WERI-Rb-1 (cell line): Measurements from ENCODE around the gene NAV2.

Experiments
- DNase-seq: peaks from one replicate; pipeline ENCODE4 v3.0.0-alpha.2; 2020
- H3K27ac ChIP-seq: fragments of 250-450 bp; sonication (Bioruptor Pico); 2 replicates; pipeline ENCODE4 v1.5.1; 2020; ENCODE audit warnings: mild to moderate bottlenecking, moderate library complexity
- H3K27me3 ChIP-seq: fragments of 250-450 bp; sonication (Bioruptor Pico); 2 replicates; pipeline ENCODE4 v1.5.1; 2021; ENCODE audit warnings: mild to moderate bottlenecking, low read depth, moderate library complexity; ENCODE audit not compliant: insufficient read depth, severe bottlenecking
- H3K36me3 ChIP-seq: fragments of 250-450 bp; sonication (Bioruptor Pico); 2 replicates; pipeline ENCODE4 v1.5.1; 2020; ENCODE audit warnings: mild to moderate bottlenecking, moderate library complexity
- H3K4me3 ChIP-seq: 2 replicates; pipeline ENCODE4 v1.5.1; 2011; ENCODE audit warnings: low read depth, mild to moderate bottlenecking, control low read depth, low read length
- H3K9me3 ChIP-seq: fragments of 250-450 bp; sonication (Bioruptor Pico); 2 replicates; pipeline ENCODE4 v1.5.1; 2021; ENCODE audit warnings: mild to moderate bottlenecking, moderate library complexity; ENCODE audit not compliant: severe bottlenecking
- TF ChIP-seq, protein P1 (sequence below): IDR thresholded peaks from 2 replicates; pipeline ENCODE4 v1.5.1; 2011; ENCODE audit warnings: low read depth, mild to moderate bottlenecking, control low read depth, inconsistent platforms, low read length

NAV2 gene, protein sequence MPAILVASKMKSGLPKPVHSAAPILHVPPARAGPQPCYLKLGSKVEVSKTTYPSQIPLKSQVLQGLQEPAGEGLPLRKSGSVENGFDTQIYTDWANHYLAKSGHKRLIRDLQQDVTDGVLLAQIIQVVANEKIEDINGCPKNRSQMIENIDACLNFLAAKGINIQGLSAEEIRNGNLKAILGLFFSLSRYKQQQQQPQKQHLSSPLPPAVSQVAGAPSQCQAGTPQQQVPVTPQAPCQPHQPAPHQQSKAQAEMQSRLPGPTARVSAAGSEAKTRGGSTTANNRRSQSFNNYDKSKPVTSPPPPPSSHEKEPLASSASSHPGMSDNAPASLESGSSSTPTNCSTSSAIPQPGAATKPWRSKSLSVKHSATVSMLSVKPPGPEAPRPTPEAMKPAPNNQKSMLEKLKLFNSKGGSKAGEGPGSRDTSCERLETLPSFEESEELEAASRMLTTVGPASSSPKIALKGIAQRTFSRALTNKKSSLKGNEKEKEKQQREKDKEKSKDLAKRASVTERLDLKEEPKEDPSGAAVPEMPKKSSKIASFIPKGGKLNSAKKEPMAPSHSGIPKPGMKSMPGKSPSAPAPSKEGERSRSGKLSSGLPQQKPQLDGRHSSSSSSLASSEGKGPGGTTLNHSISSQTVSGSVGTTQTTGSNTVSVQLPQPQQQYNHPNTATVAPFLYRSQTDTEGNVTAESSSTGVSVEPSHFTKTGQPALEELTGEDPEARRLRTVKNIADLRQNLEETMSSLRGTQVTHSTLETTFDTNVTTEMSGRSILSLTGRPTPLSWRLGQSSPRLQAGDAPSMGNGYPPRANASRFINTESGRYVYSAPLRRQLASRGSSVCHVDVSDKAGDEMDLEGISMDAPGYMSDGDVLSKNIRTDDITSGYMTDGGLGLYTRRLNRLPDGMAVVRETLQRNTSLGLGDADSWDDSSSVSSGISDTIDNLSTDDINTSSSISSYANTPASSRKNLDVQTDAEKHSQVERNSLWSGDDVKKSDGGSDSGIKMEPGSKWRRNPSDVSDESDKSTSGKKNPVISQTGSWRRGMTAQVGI (N-terminal part only)

DNA sequence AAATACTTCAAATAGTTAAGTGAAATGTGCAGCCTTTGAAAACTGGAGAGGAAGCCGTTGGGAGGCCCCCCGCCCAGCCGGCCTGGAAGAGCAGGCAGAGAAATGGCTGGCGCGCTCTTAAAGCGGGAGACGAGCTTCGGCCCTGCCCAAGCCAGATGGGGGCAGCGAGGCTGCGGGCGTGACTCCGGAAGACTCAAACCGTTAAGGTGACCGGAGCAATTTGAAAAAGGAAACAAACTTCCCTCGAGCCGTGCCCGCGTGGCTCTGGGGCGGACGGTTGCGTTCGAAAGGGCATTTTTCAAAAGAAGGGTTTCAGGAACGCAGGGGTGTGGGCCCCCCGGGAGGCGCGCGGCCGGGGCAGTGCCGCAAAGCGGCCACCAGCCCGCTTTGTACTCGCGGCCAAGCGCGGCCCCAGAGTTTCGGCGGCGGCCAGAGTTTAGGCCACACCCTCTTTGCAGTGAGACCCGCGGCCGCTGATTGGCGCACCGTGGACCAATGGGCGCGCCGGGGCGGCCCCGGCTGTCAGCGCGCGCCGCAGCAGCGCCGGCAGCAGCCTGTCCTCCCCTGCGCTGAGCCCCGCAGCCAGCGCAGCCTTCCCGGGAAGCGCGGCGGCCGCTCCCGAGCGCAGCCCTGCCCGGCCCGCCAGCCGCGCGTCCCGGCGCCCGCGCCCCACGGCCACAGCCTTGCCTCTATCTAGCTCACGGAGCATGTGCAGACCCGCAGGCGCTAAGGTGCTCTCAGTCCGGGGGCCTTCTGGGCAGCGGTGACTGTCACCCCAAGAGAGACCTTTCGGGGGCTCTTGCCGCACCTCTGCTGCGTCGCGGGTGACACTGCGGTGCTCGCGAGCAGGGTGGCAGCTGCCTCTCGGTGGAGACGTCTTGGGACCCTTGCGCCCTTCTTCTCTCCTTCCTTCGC lies at the start of gene NAV2:
Gene NAV2 (plus strand): TSS at position 557 of the 915 bp plus-strand sequence. CDS start 859 bp downstream, outside the sequence.
- Histone ChIP-seq H3K36me3 (no peaks in the 10 kb centered on the region), H3K27ac (no peak within 1 kb of the TSS), H3K9me3 (peaks cover 3% of the 10 kb centered on the region), H3K4me3 (peak within 1 kb of the TSS; percentile 60), H3K27me3 (peaks cover 65% of the 10 kb centered on the region)
- peak; percentile 85 for DNase-seq
- TF ChIP-seq, protein P1, sequence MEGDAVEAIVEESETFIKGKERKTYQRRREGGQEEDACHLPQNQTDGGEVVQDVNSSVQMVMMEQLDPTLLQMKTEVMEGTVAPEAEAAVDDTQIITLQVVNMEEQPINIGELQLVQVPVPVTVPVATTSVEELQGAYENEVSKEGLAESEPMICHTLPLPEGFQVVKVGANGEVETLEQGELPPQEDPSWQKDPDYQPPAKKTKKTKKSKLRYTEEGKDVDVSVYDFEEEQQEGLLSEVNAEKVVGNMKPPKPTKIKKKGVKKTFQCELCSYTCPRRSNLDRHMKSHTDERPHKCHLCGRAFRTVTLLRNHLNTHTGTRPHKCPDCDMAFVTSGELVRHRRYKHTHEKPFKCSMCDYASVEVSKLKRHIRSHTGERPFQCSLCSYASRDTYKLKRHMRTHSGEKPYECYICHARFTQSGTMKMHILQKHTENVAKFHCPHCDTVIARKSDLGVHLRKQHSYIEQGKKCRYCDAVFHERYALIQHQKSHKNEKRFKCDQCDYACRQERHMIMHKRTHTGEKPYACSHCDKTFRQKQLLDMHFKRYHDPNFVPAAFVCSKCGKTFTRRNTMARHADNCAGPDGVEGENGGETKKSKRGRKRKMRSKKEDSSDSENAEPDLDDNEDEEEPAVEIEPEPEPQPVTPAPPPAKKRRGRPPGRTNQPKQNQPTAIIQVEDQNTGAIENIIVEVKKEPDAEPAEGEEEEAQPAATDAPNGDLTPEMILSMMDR = no peak

DNA sequence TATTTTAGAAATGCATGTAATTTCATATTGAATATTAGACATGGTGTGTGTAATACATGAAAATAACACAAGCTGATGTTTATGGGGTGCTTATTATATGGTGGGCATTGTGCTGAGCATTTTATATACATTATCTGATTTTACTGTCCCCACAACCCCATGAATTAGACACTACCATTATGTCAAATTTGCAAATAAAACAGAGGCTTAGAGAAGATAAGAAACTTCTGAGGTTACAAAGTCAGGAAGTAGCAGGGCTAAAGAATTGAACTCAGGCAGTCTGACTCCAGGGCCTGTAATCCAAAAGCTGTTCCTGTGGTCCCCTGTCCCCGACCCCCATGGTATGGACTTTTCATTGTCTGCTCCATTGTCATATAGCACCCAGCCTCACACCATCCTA lies 49.4 kb upstream of the NAV2 start:
- Histone ChIP-seq H3K4me3 (no peak overlapping the region), H3K27ac (no peak overlapping the region), H3K9me3 (no peaks in the 10 kb centered on the region), H3K36me3 (no peaks in the 10 kb centered on the region), H3K27me3 (peaks cover 55% of the 10 kb centered on the region)
- no peak for DNase-seq
- TF ChIP-seq, protein P1 = no peak

DNA sequence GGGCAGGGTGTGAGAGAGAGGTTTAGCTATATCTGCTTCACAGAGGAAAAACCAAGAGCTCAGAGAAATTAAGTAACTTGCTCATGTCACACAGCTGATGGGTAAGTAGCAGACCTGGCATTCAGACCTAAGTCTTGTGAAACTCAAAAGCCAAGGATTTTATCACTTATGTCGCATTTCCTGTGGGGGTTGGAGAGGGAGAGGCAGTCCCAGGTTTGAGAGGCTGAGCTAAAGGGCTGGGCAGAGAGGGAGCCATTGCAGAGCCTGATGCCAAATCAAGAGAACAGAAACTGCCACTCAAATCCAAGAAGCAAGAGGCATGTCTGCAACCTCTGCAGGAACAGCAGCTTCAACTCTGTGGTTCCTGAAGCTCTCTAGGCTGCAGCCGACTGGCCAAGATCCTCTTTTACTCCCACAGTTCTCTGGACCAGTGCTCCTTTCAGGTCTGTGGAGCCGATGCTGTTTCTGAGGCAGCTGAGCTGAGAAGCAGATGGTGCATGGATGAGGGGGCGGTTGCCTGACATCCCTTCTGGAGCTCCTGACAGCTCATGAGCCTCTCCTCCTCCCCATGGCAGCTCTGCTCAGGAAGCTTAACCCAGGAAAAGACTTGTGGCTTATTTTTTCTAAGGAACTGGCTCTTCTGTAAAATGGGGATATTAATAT lies 47.6 kb upstream of the NAV2 start:
- H3K27ac ChIP-seq = no peak overlapping the region
- DNase-seq = peak; percentile 63
- H3K36me3 ChIP-seq = no peaks in the 10 kb centered on the region
- TF ChIP-seq, protein P1 = no peak
- H3K9me3 ChIP-seq = no peaks in the 10 kb centered on the region
- H3K4me3 ChIP-seq = no peak overlapping the region
- H3K27me3 ChIP-seq = peaks cover 51% of the 10 kb centered on the region

DNA sequence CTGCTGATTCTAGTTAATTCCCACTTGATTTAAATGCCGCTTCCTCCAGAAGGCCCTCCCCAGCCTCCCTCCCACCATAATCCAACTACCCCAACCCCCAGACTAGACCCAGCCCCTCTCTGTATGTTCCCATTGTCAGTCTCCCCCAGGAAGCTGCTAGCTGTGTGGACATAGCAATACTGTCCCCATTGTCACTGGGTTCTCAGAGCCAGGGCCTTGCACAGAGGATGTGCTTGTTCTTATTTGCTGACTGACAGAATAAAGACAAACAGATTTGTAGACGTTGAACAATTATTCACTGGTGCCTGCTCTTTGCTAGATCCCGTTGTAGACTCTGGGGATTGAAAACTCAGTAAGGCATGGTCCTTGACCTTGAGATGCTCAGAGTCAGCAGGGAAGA lies 45.7 kb upstream of the NAV2 start:
- TF ChIP-seq, protein P1 = no peak
- no peak overlapping the region for H3K27ac ChIP-seq
- H3K36me3 ChIP-seq = no peaks in the 10 kb centered on the region
- H3K4me3 ChIP-seq = no peak overlapping the region
- DNase-seq = no peak
- peaks cover 50% of the 10 kb centered on the region for H3K27me3 ChIP-seq
- H3K9me3 ChIP-seq = no peaks in the 10 kb centered on the region

DNA sequence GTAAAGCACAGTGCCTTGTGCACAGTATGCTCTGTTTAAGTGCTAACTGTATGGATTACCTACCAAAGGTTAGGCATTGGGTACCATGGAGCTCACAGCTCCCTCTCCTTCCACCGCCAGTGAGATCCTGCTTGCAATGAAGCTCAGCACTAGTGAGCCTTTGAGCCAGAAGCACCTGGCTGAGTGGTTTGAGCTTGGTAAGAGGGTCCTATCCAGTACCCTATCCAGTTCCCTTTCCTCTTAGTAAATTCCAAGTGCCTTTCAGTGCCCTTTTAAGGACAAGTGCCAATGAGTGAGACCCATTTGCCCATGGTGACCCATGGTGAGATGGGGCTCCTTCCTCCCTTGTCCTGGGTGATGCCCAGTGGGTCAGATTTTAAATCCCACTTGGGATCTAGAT lies 43.1 kb upstream of the NAV2 start:
- no peaks in the 10 kb centered on the region for H3K9me3 ChIP-seq
- H3K27me3 ChIP-seq = peaks cover 53% of the 10 kb centered on the region
- TF ChIP-seq, protein P1 = no peak
- DNase-seq = no peak
- no peaks in the 10 kb centered on the region for H3K36me3 ChIP-seq
- no peak overlapping the region for H3K4me3 ChIP-seq
- H3K27ac ChIP-seq = no peak overlapping the region
